Measurements from ENCODE around the gene EML1.
"Not testable (repeated sequence)": the region's sequence is repeated elsewhere in the genome, so short reads cannot be mapped to it uniquely, and the experiment has no call there.

The EML1 gene

DNA sequence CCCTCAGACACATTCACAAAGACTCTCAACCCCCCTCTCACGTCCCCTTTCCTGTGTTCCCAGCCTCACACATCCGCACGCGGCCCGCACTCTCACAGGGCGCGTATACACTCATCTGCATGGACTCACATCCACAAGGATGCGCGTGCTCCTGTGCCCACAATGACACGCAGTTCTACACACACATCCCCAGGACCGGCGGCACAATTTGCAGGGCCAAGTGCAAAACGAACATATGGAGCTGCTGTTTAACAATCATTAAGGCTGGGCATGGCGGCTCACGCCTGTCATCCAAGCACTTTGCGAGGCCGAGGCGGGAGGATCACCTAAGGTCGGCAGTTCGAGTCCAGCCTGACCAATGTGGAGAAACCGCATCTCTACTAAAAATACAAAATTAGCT, 36.4 kb upstream of the EML1 start:
- DNase-seq: no peak

DNA sequence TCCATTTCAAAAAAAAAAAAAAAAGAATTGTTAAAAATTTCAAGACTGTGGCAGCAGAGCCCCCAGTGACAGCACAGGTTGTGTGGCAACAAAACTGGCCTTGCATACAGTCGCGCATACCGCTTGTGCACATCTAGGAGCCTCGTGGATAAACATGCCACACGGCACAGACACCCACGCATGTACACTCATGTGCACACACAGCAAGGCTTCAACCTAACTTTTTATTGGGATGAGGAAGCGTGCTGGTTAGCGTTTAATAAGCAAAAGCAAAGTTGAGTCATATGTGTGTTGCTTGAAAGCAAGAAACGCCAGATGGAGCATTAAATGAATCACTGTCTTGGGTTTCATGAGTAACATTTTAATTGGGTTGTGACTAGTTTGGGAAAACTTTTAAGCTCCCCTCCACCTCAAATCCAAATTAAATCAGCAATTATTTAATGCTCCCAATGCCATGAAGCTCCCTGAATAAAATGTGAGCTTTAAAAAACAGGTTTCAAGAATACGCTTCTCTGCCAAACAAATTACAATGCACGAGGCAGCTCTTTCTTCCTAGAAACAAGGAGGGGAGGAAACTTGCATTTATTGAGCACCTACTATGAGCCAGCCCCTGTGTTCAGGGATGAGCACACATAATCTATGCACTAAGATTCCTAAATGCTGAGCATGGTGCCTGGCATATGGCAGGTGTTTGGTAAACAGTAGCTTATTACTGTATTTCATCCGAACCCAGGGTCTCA, 35.7 kb upstream of the EML1 start:
- DNase-seq: no peak

DNA sequence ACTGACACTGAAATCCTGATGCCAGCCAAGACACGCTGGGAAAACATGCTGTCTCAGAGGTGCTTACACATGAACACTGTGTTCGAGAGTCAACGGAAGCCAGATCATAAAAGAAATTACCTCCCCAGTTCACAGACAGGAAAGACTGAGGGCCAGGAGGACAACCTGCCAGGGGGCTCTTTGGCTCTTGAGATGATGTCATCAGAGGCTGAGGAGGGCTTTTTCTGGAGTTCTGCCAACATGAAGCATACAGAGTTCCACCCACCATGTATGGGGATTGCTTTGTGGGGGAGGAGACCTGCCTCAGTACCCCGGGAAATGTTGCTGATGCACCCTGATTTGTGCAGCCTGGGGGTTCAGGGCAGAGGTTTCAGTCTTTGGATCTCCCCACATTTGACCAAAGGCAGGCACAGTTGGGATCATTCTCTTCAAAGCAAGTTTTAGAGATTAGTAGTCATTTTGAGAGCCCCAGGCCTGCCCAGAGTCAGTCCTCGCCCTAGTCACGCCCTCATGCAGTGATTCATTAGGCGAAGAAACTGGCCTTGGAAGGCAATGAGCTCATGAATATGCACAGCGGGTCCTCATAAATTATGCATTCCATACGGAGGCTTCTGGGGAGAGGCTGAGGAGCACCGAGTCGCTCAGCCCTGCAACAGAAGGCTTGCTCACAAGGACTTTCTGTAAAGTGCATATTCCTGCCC, 34.9 kb upstream of the EML1 start:
- DNase-seq: no peak

DNA sequence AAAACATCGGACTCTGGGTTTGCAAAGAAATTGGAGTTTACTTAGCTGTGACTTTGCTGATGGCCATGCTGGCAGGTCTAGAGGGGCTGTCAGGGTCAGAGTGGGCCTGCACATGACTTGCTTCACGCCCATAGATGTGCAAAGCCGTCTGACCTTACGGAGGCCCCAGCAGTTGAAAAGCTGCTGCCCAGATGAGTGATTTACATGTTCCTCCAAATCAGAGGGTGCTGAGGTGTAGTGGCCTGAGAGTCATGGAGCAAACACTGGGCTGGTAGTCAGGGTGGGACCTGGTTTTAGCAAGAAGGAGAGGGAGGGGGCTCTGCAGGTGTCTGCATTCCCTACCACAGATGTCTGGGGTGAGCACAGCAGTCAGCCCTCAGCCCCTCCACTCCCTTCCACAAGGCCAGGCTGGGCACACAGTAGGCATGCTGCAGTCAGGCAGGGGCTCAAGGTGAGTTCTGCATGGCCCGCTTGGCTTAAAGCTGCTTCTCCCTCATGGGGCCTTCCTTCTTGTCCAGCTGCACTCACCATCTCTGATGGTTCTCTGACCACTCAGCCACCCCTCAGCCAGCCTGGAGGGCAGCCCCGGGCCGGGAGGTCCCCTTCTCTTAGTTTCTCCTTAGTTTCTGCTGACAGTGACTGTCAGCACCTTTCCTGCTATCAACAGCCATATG, 34.2 kb upstream of the EML1 start:
- no peak for DNase-seq

DNA sequence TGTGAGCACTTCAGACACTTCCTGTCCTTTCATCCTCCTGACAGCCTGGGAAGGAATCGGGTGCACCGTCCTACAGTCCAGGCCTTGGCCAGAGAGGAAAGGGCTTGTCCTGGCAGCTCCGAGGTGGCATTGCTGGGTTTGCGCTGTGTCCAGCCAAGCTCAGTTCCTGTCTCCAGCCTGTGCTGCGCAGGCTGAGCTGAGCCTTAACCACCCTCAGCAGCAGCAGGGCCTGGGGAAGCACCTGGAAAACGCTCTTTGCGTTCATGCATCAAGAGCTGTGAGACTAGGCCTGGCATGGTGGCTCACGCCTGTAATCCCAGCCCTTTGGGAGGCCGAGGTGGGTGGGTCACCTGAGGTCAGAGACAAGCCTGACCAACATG, 33.7 kb upstream of the EML1 start:
- DNase-seq: no peak

DNA sequence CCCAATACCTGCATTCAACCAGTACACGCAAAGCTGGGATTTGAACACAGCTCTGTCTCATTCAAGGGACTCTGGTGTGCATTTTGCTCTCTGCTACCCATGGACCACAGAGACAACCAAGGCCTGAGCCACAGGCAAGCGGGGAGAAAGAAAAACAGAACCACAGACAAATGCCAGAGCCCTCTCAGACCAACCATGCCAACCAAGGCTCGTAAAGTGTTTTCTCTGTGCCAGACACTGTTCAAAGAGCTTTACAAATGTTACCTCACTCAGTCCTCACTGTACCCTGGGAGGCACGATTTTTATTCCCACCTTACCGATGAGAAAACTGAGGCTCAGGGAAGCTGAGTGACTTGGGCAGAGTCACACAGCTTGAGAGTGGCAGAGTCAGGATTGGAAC, 32.4 kb upstream of the EML1 start:
- no peak for DNase-seq

GRCh38 chr14:99762911-99763310, 30.3 kb upstream of the EML1 start:
- DNase-seq: not testable (repeated sequence)

DNA sequence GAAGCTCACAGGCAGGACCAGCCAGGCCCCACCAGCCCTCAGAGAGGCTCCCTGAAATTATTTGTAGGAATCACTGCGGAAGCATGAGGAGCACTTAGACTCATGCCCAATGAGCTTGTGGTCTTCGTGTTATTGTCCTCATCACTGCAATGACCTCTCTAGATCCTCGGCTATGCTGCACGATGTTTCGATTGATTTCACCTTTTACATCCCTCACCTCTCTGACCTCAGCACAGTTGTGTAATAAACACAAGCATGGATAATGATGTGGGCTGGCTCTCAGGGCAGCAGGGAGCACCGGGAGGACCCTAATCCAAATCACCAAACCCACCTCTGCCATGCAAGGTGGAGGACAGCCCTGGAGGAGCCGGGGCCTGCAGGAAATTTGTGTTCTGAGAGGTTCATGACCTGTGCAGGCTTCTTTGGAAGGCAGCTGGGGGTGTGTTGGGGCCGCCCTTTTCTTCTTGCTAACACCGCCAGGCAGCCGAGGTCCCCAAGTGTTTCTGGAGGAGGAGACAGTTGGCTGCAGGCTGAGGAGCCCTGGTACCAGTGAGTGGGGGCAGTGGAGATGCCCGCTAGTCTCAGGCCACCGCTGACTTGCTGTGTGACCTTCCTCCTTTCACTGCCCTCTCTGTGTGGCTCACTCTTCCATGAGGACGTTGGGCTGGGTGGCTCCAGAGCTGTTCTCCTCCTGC, 29.5 kb upstream of the EML1 start:
- DNase-seq: no peak

DNA sequence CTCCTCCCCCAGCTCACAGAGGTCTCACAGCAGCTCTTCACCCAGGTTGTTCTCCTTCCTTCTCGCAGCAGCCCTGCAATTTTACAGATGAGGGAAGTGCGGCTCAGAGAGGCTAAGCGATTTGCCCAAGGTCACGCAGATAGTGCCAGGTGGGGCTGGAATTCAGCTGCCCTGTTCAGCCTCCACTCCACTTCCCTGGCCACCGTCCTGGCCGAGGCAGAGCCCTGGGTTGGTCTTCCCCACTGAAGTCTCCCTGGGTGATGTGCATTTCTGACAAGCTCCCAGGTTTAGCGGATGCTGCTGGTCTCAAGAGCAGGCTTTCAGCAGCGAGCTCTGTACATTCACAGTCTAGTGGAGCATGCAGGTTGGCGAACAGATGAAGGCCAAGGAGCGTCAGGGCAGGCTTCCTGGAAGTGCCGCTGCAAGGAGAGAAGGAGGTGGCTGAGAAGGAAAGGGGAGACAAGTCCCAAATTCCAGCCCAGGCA, 28.9 kb upstream of the EML1 start:
- no peak for DNase-seq

DNA sequence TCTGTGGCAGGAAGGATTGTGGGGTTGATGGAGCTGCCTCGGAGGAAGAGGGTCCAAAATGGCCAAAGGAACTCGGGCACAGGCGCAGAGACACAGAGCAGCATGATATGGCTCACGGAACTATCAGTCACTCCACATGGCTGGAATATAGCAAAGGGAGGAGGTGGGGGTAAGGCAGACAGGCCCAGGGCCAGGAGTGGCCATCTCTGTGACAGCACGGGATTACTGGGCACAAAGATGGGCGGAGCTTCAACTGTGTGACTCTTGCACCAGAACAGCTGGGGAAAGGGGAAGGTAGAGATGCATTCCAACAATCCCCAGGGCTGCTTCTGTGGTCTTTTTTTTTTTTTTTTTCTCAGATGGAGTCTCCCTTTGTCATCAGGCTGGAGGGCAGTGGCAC, 24.8 kb upstream of the EML1 start:
- DNase-seq: no peak

DNA sequence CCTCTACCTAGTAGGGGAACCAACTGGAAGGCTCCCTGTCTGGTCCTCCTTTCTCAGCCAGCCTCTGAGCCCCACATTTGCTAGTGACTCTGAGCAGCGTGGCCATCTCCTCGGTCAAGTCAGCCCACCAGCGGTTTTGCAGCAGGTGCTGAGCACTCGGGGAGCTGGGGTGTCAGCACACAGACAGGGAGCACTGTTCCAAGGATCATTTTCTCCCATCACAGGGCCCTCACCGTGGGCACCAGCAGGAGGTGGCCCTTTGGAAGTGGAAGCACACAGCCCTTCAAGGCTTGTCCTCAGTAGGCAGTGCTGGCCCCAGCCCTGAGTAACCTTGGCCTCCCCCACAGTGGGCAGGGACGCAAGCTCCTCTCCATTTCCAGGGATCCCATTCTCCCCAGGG, 24.1 kb upstream of the EML1 start:
- no peak for DNase-seq

GRCh38 chr14:99769799-99770198, 23.4 kb upstream of the EML1 start:
- DNase-seq: no peak

- no peak for DNase-seq
Measured at GRCh38 chr14:99772371-99773283, 20.6 kb upstream of the EML1 start.

GRCh38 chr14:99773521-99774497, 19.4 kb upstream of the EML1 start:
- DNase-seq: peak; percentile 37

GRCh38 chr14:99774556-99775307, 18.5 kb upstream of the EML1 start:
- peak; percentile 1 for DNase-seq

- DNase-seq: peak; percentile 30
Measured at GRCh38 chr14:99775351-99775750, 17.9 kb upstream of the EML1 start.

DNA sequence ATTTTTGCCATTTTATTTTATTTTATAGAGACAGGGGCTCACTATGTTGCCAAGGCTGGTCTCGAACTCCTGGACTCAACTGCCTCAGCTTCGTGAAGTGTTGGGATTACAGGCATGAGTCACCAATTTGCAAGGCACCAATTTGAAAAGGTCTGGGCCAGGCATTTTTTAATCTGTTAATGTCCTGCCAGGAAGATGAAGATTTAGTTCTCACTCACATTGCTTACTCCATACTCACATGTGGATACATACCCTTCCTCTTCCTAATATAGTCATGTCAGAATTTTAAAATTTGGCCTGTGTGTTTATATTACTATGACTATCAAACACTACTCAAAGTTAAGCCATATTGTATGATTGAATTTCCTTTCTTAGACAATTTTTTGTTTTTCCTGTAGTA, 15.3 kb upstream of the EML1 start:
- DNase-seq: peak; percentile 4

DNA sequence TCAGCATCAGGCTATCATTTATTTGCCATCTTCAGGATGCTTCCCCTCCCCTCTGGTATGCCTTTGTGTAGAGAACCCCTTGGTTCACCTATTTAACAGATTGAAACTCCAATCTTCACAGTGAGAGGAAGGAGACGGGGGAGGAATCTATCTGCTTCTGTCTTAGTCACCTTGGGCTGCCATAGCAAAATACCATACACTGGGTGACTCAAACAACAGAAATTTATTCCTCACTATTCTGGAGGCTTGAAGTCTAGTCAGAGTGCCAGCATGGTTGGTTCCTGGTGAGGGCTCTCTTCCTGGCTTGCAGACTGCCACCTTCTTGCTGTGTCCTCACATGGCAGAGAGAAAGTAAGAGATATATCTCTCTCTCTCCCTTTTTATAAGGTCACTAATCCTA, 13.5 kb upstream of the EML1 start:
- DNase-seq: peak; percentile 30

DNA sequence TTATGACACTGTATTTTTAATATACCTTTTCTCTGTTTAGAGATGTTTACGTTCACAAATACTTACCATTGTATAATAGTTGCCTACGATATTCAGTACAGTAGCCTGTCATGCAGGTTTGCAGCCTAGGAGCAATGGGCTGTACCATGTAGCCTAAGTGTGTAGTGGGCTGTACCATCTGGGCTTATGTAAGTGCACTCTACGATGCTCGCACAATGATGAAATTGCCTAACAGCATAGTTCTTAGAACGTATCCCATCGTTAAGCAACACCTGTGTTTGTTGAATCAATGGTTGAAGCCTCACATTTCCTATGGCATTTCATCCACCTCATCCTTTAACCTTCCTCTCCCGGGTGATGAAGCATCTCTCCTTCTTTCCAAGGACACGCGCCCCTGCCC, 12.5 kb upstream of the EML1 start:
- peak; percentile 0 for DNase-seq

DNA sequence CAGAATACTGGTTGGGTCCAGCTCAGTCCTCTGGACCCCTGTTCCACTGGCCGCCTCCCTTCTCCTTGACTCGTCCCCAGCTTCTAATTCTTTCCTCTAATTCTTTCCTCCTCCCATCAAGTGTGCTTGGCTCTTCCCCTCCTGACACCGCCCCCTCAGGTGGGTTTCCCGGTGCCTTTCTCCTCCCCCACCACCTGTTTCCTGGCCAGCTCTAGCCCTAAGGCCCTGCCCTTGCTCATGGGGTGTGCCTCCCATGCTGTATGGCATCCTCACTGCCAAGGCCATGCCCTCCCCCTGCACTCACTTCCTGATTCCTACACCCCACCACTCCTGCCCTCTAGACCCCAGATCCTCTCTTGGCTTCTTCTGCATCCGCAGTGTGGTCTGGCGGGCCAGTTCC, 12.1 kb upstream of the EML1 start:
- no peak for DNase-seq
